WI38 (cell line): ENCODE data around the gene CASP7.

Experiments
- H3K4me3 ChIP-seq: 2 replicates; pipeline ENCODE4 v1.5.1; 2011; ENCODE audit warnings: low read depth, mild to moderate bottlenecking, control low read depth, low read length
- CTCF ChIP-seq: IDR thresholded peaks from 2 replicates; pipeline ENCODE4 v1.5.1; 2012; ENCODE audit warnings: low read depth, mild to moderate bottlenecking, control low read depth, low read length

The CASP7 gene

DNA sequence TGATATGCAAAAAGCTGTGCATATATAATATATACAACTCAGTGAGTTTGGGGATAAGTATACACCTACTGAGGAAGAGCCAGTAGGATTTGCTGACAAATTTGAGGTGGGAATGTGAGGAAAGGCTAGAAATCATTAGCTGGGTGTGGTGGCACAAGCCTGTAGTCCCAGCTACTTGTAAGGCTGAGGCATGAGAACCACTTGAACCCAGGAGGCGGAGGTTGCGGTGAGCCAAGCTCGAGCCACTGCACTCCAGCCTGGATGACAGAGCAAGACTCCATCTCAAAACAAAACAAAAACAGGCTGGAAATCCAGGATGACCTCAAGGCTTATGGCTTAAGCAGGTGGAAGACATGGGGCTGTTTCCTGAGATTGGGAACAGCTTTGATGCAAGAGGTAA lies 61.1 kb downstream of the CASP7 start:
- no peak for TF ChIP-seq CTCF

GRCh38 chr10:113742466-113742865 lies 62.8 kb downstream of the CASP7 start:
- no peak overlapping the region for H3K4me3 ChIP-seq
- no peak for TF ChIP-seq CTCF

More for the DNA sequence above, 61.1 kb downstream of the CASP7 start:
- H3K4me3 ChIP-seq: no peak overlapping the region

DNA sequence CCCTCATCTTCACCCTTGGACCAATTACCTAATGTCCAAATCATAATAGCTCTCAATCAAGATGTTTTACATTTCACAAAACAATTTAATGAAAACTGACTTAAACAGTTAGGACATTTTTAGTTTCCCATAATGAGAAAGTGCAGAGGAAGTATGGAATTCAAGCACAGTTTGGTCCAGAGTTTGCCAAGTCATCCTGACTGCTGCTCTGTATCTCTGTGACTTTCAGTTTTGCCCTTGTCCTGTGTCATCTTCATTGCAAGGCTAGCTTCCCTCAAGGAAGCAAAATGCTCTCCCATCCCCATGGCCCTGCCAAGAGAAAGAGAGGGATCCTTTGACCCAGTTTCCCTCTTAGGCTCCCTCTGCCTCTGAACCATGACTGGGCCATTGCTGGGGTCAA lies 63.9 kb downstream of the CASP7 start:
- H3K4me3 ChIP-seq: no peak overlapping the region
- TF ChIP-seq CTCF: no peak

GRCh38 chr10:113745374-113745773 lies 65.7 kb downstream of the CASP7 start:
- H3K4me3 ChIP-seq: no peak overlapping the region
- no peak for TF ChIP-seq CTCF

GRCh38 chr10:113746217-113746957 lies 66.7 kb downstream of the CASP7 start:
- no peak overlapping the region for H3K4me3 ChIP-seq
- no peak for TF ChIP-seq CTCF

DNA sequence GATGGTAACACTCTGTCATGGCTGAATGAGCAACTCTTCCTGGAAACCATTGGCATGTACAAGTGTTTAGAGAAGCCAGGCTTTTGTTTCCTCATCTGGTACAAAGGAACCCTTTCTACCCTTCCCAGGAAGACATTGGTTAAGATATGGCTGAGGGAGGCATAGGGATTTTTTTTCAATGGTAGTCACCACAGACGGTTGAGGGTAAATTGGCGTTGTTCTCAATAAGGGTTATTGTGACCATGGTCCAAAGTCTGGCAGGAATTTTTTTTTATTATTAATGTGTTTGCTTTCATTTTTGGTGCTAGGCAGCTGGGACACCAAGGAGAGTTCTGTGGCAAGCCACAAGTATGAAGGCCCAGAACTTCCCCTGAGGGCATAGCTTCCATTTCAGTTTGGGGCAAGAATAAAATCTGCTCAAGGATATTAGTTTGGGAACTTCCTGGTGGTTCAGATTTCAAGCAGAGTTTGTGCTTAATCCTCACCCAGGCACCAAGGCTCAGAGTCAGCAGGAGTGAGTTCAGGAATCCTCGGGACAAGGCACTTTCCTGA lies 71.5 kb downstream of the CASP7 start, which contains the start of gene PLEKHS1:
PLEKHS1 (plus strand) TSS at position 502 of the 552 bp plus-strand sequence. CDS start 3,596 bp downstream, outside the sequence.
- H3K4me3 ChIP-seq: no peak within 1 kb of the TSS
- TF ChIP-seq CTCF: no peak

- TF ChIP-seq CTCF: no peak
- no peak overlapping the region for H3K4me3 ChIP-seq
Observed at GRCh38 chr10:113752553-113752952, 72.8 kb downstream of the CASP7 start.
